DMS153 (cell line): Measurements from ENCODE around the gene ARHGAP45.

Experiments used
- DNase-seq: peaks from one replicate; lab custom pipeline; 2025; lab: John Stamatoyannopoulos, UW

The ARHGAP45 gene

DNA sequence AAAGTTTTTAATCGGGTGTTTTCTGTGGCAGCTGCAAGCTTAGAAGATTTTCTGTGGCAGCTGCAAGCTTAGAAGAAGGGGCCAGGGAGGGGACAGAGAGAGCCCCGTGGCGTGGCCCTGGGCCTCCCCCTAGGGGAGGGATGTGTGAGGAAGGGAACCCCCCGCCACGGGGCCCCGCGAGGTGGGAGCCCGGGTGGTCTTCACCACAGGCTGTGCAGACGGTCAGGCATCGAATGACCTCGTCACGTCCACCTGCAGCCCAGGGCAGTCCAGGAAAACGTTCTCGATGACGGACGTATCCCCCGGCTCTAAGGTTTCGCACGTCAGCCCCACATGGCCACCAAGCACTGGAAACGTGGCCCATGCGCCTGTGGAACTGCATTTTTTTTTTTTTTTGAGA is 19.6 kb downstream of the ARHGAP45 start:
- no peak for DNase-seq

DNA sequence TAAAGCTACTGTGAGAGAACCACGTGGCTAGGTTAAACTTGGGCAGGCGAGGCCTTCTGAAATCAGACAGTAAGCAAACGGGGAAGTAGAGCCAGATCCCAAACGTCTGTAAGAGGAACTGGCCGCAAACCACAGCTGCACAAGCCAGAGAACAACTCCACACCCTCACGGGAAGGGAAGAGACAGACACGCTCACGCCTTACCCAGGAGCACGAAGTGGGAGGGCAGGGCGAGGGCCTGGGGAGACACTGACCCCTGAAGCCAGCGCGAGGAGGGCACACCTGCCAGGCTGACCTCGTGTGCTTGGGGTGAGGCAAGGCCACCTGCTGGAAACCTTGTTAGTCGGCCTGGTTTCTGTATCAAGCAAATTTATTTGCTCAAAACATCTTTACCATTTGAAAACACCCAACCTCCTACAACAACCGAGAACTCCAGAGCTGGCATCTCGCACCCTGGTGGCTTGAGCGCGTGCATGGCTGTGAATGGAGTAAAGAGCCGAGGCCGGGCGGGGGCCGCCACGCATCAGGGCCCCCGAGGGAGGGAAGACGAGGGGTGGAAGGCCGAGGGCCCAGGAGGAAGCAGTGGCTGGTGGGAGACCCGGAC is 20.9 kb downstream of the ARHGAP45 start:
- no peak for DNase-seq

GRCh38 chr19:1088416-1089010 is 21.5 kb downstream of the ARHGAP45 start:
- DNase-seq = no peak

- no peak for DNase-seq
Observed at GRCh38 chr19:1089126-1089771, 22.3 kb downstream of the ARHGAP45 start.

- DNase-seq = no peak
Observed at GRCh38 chr19:1089891-1090290, 22.9 kb downstream of the ARHGAP45 start.

- no peak for DNase-seq
Observed at GRCh38 chr19:1090731-1091543, 24.0 kb downstream of the ARHGAP45 start.

- no peak for DNase-seq
Observed at GRCh38 chr19:1091544-1092175, 24.7 kb downstream of the ARHGAP45 start.

DNA sequence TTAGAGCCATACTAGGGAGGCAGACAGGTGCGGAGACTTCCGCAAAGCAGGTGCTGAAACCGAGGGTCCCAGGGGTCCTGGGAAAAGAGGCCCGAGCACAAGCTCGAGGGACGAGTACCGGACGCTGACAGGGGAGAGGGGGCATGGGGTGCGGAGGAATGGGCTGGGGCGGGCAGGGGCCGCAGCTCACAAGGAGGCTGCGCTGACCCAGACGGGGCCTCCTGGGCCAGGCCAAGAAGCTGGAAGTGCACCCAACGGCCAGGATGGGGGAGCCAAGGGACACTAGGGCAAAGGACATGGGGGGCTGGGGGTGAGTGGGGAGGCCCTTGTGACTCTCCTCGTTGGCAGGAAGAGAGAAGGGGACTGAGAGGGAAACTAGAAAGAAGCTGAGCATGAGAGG is 26.4 kb downstream of the ARHGAP45 start:
- DNase-seq = no peak

DNA sequence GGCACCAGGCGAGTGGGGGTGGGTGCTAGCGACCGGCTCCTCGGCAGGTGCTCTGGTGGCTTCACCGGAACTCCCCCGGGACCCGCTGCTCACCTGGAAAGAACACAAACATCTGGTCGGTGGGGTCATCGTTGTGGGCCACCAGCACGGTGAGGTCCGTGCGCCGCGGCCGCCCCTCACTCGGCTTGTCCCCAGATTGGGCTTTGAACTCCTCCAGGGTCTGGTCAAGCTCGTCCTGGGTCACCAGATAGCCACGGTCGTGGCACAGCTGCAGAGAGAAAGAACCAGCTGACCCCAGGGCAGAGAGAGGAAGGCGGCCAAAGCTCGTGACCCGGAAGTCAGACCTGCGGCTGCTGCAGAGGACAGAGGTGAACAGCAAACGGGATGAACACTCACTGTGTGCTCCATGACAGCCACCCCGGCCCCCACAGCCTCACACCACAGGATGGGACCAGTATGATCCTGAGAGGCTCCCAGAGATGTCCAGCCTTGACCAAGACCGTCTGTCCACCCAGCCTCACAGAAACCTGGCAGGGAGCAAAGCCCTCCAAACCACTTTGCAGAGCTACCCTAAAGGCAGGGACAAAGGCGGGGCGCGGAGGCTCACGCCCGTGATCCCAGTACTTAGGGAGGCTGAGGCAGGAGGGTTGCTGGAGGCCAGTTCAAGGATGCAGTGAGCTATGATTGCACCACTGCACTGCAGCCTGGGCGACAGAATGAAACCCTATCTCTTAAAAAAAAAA is 27.0 kb downstream of the ARHGAP45 start:
- DNase-seq = no peak

- DNase-seq = no peak
Observed at GRCh38 chr19:1094655-1094977, 27.6 kb downstream of the ARHGAP45 start.

GRCh38 chr19:1094978-1095701 is 28.2 kb downstream of the ARHGAP45 start, which contains the start of gene POLR2E:
TSS of gene POLR2E (minus strand) at chr19:1095375. CDS start at chr19:1095315, 60 bp downstream.
- DNase-seq = peak; percentile 84

GRCh38 chr19:1097810-1098176 is 30.8 kb downstream of the ARHGAP45 start:
- DNase-seq = peak; percentile 33

DNA sequence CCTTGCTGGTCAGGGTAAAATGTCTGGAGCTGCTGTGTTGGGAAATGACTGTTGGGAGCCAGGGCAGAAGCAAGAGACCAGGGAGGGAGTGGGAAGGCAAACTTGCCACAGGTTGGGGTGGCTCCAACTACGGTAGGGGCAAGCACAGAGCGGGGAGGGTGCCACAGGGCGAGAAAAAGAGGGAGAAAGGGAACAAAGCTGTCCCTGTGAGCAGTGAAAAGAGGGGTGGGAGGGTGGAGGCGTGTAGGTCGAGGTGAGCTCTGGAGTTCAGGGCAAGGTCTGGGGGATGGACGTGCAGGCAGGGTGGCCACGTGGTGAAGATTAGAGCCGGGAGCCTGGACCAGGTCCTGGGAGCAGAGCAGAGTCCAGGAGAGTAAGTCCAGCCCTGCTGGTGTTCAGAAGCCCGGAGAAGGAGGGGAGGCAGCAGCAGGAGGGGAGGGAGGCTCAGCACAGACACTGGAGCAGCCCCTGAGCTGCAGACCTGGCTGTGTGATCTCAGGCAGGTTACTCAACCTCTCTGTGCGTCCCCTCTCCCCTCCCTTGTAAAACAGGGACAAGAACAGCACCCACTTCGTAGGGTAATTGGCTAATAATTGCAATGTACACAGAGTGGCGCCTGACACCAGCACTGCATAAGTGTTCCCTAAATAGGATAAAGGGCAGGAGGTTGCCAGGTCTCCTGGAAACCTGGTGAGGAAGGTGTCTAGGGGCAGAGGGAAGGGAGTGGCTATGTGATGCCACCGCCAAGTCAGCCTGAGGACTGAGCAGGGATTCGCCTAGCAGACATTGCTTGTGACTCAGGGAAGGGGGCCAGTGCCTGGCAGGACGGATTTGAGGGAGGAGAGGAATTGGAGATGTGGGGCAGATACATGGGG is 31.4 kb downstream of the ARHGAP45 start:
- peak; percentile 71 for DNase-seq

- DNase-seq = no peak
Observed at GRCh38 chr19:1101337-1101698, 34.4 kb downstream of the ARHGAP45 start.

GRCh38 chr19:1102407-1103131 is 35.6 kb downstream of the ARHGAP45 start:
- no peak for DNase-seq

GRCh38 chr19:1103132-1103707 is 36.3 kb downstream of the ARHGAP45 start:
- no peak for DNase-seq

DNA sequence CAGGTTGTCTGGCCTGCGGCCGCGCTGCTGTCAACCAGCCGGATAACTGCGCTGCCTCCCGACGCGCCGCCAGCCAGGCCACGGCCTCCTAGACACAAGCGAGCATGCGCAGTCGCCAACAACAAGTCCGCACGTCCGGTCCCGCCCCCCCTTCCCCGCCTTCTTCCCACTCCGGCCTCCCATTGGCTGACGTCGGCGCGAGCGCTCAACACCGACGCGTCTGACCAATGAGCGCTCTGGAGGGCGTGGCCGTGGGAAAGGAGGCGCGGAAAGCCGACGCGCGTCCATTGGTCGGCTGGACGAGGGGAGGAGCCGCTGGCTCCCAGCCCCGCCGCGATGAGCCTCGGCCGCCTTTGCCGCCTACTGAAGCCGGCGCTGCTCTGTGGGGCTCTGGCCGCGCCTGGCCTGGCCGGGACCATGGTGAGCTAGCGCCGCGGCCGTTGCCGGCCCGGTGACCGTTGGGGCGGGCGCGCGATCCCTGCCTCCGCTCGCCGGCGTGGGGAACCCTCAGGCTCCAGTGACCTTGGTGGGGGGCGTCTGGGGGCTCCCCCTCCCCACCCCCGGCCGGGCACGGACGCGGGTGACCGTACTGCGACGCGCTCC is 36.8 kb downstream of the ARHGAP45 start, which contains the start of gene GPX4:
Gene GPX4, plus strand, starts transcription at position 287 of the 603 bp plus-strand sequence. Its CDS starts 50 bp downstream, at position 337.
- DNase-seq = peak; percentile 91

DNA sequence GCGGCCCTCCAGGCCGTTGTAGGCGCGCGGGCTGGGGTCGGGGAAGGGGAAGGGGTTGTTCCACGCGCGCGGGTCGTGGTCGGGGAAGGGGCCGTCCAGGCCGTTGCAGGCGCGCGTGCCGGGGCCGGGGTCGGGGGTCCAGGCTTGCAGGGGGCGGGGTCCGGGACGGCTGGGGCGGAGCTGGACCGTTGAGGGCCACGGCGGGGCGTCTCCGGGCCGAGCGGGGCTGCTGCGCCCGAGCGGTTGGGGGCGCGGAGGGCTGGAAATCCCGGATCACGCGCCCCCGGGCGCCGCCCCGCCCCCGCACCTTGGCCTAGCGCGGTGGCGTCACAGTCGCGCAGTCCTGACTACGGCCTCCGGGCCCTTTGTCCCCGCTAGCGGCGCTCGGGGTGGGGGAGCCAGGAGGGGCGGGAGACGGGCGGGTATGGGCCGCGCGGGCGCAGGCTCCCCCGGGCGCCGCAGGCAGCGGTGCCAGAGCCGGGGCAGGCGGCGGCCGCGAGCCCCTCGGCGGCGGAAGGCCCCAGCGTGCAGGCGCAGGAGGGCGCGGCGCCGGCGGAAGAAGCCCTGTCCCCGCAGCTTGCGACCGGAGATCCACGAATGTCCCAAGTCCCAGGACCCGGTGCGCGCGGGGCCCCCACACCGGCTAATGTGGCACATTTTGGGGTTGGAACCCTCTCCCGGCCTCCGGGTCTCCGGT is 37.5 kb downstream of the ARHGAP45 start:
- no peak for DNase-seq
